ENCODE data around the gene ANK3. TPM values are rescaled to one million over a fixed set of nuclear protein-coding genes. Genes with fewer than 3 reads are reported as not detected.
A peak's percentile ranks its signal among the peaks of the same experiment; 100 is the strongest.

ANK3 gene
- total RNA-seq, 1 experiment from 2014 or later: 6.7 TPM

- CTCF ChIA-PET: interaction anchor here (0.5 to 11.6 kb wide), 6 partner anchors 15 to 978 kb away, joined by 3 to 257 read pairs (median 8); no protein-coding TSS in a partner anchor
- no peak for DNase-seq (ENCODE audit: unreplicated experiment)
- H3K27me3 Mint-ChIP-seq (ENCODE audit: insufficient read depth, unreplicated experiment): no peaks in the 10 kb centered on the region
- H3K27ac Mint-ChIP-seq (ENCODE audit: low read depth, unreplicated experiment): no peak overlapping the region
- BruUV-seq (replicated peaks): no TSS peak
- POLR2A ChIA-PET: interaction anchor here (0.6 kb wide), 1 partner anchor 97 kb away, joined by 3 read pairs; no protein-coding TSS in a partner anchor
- H3K9me3 Mint-ChIP-seq (ENCODE audit: unreplicated experiment): no peaks in the 10 kb centered on the region
- peaks cover 3% of the 10 kb centered on the region for H3K36me3 Mint-ChIP-seq (ENCODE audit: insufficient read depth, unreplicated experiment)
- TF ChIP-seq, protein P1, sequence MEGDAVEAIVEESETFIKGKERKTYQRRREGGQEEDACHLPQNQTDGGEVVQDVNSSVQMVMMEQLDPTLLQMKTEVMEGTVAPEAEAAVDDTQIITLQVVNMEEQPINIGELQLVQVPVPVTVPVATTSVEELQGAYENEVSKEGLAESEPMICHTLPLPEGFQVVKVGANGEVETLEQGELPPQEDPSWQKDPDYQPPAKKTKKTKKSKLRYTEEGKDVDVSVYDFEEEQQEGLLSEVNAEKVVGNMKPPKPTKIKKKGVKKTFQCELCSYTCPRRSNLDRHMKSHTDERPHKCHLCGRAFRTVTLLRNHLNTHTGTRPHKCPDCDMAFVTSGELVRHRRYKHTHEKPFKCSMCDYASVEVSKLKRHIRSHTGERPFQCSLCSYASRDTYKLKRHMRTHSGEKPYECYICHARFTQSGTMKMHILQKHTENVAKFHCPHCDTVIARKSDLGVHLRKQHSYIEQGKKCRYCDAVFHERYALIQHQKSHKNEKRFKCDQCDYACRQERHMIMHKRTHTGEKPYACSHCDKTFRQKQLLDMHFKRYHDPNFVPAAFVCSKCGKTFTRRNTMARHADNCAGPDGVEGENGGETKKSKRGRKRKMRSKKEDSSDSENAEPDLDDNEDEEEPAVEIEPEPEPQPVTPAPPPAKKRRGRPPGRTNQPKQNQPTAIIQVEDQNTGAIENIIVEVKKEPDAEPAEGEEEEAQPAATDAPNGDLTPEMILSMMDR (IDR thresholded peaks at IDR 0.05; ENCODE audit: unreplicated experiment): no peak
- no peaks in the 10 kb centered on the region for H3K4me1 Mint-ChIP-seq (ENCODE audit: insufficient read depth, unreplicated experiment)
- intact Hi-C loops (cut with micrococcal nuclease): no loop called here
- no peak overlapping the region for H3K4me3 Mint-ChIP-seq (ENCODE audit: unreplicated experiment)
Measured at GRCh38 chr10:60212195-60212594, 177.5 kb downstream of the ANK3 start.

DNA sequence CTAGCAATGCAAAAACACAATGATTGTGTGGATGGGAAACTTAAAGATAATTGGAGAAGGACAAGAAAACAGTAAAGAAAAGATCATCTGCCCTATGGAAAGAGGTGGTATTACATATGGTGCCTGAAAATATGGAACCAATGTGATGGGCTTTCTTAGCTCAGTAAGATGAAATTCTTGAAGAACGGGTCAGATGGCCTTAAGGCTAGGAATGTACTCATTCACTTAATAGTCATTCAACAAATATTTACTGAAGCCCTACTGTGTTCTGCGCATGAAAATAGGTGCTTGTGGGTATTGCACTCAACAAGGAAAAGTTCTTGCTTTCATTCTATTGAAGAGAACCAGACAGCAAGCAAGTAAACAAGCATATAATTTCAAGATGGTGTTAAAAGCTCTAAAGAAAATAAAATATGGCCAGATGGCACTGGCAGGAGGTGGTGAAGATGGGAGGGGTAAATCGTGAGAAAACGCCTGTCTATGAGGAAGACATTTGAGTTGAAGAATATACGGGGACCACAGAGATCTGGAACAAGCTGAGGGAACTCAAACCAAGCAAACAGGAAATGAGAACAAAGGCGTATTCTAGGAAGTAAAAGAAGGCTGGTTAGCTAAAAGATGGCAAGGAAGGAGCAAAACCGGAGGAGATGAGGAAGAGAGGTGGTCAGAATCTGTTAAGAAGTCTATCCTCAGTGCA lies 179.7 kb downstream of the ANK3 start:
- intact Hi-C loops (cut with micrococcal nuclease): loop anchor here (2.0 kb wide), 1 partner anchor 583 kb away; no protein-coding TSS in a partner anchor

GRCh38 chr10:60208676-60209269 lies 180.9 kb downstream of the ANK3 start:
- peaks cover 6% of the 10 kb centered on the region for H3K4me1 Mint-ChIP-seq (ENCODE audit: insufficient read depth, unreplicated experiment)
- H3K27me3 Mint-ChIP-seq (ENCODE audit: insufficient read depth, unreplicated experiment): no peaks in the 10 kb centered on the region
- ChIA-PET CTCF (interaction anchor here (0.6 to 11.6 kb wide), 57 partner anchors 9 to 583 kb away, joined by 3 to 257 read pairs (median 4); no protein-coding TSS in a partner anchor), POLR2A (interaction anchor here (0.6 to 1.1 kb wide), 4 partner anchors 86 to 96 kb away, joined by 3 to 4 read pairs (median 3); no protein-coding TSS in a partner anchor)
- H3K4me3 Mint-ChIP-seq (ENCODE audit: unreplicated experiment): no peak overlapping the region
- no peaks in the 10 kb centered on the region for H3K36me3 Mint-ChIP-seq (ENCODE audit: insufficient read depth, unreplicated experiment)
- DNase-seq (ENCODE audit: unreplicated experiment): peak; percentile 59
- BruUV-seq (replicated peaks): no TSS peak
- H3K27ac Mint-ChIP-seq (ENCODE audit: low read depth, unreplicated experiment): no peak overlapping the region
- H3K9me3 Mint-ChIP-seq (ENCODE audit: unreplicated experiment): no peaks in the 10 kb centered on the region
- TF ChIP-seq, protein P1 (IDR thresholded peaks at IDR 0.05; ENCODE audit: unreplicated experiment): peak; percentile 75
- intact Hi-C loops (cut with micrococcal nuclease): loop anchor here (1.0 to 2.0 kb wide), 4 partner anchors 94 to 582 kb away; no protein-coding TSS in a partner anchor

More for the DNA sequence above, 179.7 kb downstream of the ANK3 start:
- DNase-seq (ENCODE audit: unreplicated experiment): no peak
- Mint-ChIP-seq H3K36me3 (ENCODE audit: insufficient read depth, unreplicated experiment) (no peaks in the 10 kb centered on the region), H3K4me3 (ENCODE audit: unreplicated experiment) (no peak overlapping the region), H3K27ac (ENCODE audit: low read depth, unreplicated experiment) (no peak overlapping the region), H3K4me1 (ENCODE audit: insufficient read depth, unreplicated experiment) (peaks cover 6% of the 10 kb centered on the region), H3K27me3 (ENCODE audit: insufficient read depth, unreplicated experiment) (no peaks in the 10 kb centered on the region), H3K9me3 (ENCODE audit: unreplicated experiment) (no peaks in the 10 kb centered on the region)
- BruUV-seq (replicated peaks): no TSS peak
- ChIA-PET POLR2A (interaction anchor here (1.1 kb wide), 1 partner anchor 87 kb away, joined by 3 read pairs; no protein-coding TSS in a partner anchor), CTCF (interaction anchor here (0.5 to 11.6 kb wide), 24 partner anchors 12 to 982 kb away, joined by 3 to 257 read pairs (median 5); no protein-coding TSS in a partner anchor)
- TF ChIP-seq, protein P1 (IDR thresholded peaks at IDR 0.05; ENCODE audit: unreplicated experiment): no peak

DNA sequence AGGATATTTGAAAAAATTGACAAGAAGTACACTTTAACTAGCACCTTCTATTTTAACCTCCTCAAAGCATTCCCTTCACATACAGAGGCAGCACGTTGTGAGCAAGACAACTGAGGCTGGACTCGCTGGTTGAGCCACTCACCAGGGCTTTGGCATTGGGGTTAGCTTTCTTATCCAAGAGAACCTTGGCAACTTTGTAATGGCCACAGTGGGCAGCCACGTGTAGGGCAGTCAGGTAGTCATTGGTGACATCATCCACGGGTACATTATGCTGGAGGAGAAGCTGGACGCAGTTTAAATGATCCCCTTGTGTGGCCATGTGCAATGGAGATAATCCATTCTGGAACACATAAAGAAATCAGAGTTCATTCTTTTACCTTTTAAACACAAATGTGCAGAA lies 181.8 kb downstream of the ANK3 start:
- H3K27me3 Mint-ChIP-seq (ENCODE audit: insufficient read depth, unreplicated experiment): no peaks in the 10 kb centered on the region
- no TSS peak for BruUV-seq (replicated peaks)
- H3K4me3 Mint-ChIP-seq (ENCODE audit: unreplicated experiment): no peak overlapping the region
- no peak overlapping the region for H3K27ac Mint-ChIP-seq (ENCODE audit: low read depth, unreplicated experiment)
- DNase-seq (ENCODE audit: unreplicated experiment): no peak
- no peaks in the 10 kb centered on the region for H3K36me3 Mint-ChIP-seq (ENCODE audit: insufficient read depth, unreplicated experiment)
- CTCF ChIA-PET: interaction anchor here (0.7 to 11.6 kb wide), 44 partner anchors 8 to 582 kb away, joined by 3 to 257 read pairs (median 4); no protein-coding TSS in a partner anchor
- H3K4me1 Mint-ChIP-seq (ENCODE audit: insufficient read depth, unreplicated experiment): peaks cover 6% of the 10 kb centered on the region
- no peaks in the 10 kb centered on the region for H3K9me3 Mint-ChIP-seq (ENCODE audit: unreplicated experiment)
- TF ChIP-seq, protein P1 (IDR thresholded peaks at IDR 0.05; ENCODE audit: unreplicated experiment): no peak
- intact Hi-C loops (cut with micrococcal nuclease): loop anchor here (1.0 to 2.0 kb wide), 4 partner anchors 94 to 581 kb away; no protein-coding TSS in a partner anchor
- POLR2A ChIA-PET: interaction anchor here (0.9 to 1.0 kb wide), 2 partner anchors 87 to 103 kb away, joined by 3 read pairs; no protein-coding TSS in a partner anchor

Measured in MCF 10A (cell line).